Measurements from ENCODE around the gene TRAFD1. TPM values are rescaled to one million over a fixed set of nuclear protein-coding genes. Genes with fewer than 3 reads are reported as not detected.

The TRAFD1 gene
- polyA plus RNA-seq, 1 donor from 2014 or later: 75.6 TPM

- Histone ChIP-seq H3K4me2 (ENCODE audit: low read length) (no peak overlapping the region), H3K9me2 (ENCODE audit: insufficient read depth, low read length) (no peaks in the 10 kb centered on the region), H2AFZ (ENCODE audit: low read depth, low read length) (no peak overlapping the region), H3F3A (ENCODE audit: insufficient read depth, low read length, poor library complexity, severe bottlenecking) (no peaks in the 10 kb centered on the region), H3K9me3 (ENCODE audit: low read length) (no peaks in the 10 kb centered on the region), H3K27ac (ENCODE audit: low read length) (no peak overlapping the region), H3K79me2 (replicated peaks; ENCODE audit: insufficient read depth, low read length) (no peaks in the 10 kb centered on the region), H3K27me3 (ENCODE audit: insufficient read depth, low read depth, low read length) (no peaks in the 10 kb centered on the region), H4K20me1 (ENCODE audit: insufficient read depth) (no peaks in the 10 kb centered on the region), H3K4me3 (ENCODE audit: low read length) (no peak overlapping the region), H3K36me3 (ENCODE audit: insufficient read depth, low read length) (peaks cover 9% of the 10 kb centered on the region), H3K9ac (ENCODE audit: low read length) (no peak overlapping the region)
- TF ChIP-seq MXI1 (conservative IDR thresholded peaks at IDR 0.05; ENCODE audit: poor library complexity, severe bottlenecking) (no peak), TAF1 (IDR thresholded peaks at IDR 0.05; ENCODE audit: low read depth) (no peak), EZH2 (IDR thresholded peaks at IDR 0.05; ENCODE audit: borderline replicate concordance, insufficient read depth, low read length, poor library complexity, severe bottlenecking) (no peak), SMC3 (conservative IDR thresholded peaks at IDR 0.05; ENCODE audit: poor library complexity) (no peak), RAD21 (conservative IDR thresholded peaks at IDR 0.05) (no peak), POLR2AphosphoS5 (IDR thresholded peaks at IDR 0.05) (no peak), CTCF (IDR thresholded peaks at IDR 0.05; ENCODE audit: poor library complexity, severe bottlenecking) (no peak), EP300 (conservative IDR thresholded peaks at IDR 0.05; ENCODE audit: poor library complexity, severe bottlenecking) (no peak)
- TF ChIP-seq, protein P1, sequence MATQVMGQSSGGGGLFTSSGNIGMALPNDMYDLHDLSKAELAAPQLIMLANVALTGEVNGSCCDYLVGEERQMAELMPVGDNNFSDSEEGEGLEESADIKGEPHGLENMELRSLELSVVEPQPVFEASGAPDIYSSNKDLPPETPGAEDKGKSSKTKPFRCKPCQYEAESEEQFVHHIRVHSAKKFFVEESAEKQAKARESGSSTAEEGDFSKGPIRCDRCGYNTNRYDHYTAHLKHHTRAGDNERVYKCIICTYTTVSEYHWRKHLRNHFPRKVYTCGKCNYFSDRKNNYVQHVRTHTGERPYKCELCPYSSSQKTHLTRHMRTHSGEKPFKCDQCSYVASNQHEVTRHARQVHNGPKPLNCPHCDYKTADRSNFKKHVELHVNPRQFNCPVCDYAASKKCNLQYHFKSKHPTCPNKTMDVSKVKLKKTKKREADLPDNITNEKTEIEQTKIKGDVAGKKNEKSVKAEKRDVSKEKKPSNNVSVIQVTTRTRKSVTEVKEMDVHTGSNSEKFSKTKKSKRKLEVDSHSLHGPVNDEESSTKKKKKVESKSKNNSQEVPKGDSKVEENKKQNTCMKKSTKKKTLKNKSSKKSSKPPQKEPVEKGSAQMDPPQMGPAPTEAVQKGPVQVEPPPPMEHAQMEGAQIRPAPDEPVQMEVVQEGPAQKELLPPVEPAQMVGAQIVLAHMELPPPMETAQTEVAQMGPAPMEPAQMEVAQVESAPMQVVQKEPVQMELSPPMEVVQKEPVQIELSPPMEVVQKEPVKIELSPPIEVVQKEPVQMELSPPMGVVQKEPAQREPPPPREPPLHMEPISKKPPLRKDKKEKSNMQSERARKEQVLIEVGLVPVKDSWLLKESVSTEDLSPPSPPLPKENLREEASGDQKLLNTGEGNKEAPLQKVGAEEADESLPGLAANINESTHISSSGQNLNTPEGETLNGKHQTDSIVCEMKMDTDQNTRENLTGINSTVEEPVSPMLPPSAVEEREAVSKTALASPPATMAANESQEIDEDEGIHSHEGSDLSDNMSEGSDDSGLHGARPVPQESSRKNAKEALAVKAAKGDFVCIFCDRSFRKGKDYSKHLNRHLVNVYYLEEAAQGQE (IDR thresholded peaks at IDR 0.05; ENCODE audit: borderline replicate concordance): no peak
Measured at GRCh38 chr12:112190231-112191025, 65.1 kb downstream of the TRAFD1 start.

DNA sequence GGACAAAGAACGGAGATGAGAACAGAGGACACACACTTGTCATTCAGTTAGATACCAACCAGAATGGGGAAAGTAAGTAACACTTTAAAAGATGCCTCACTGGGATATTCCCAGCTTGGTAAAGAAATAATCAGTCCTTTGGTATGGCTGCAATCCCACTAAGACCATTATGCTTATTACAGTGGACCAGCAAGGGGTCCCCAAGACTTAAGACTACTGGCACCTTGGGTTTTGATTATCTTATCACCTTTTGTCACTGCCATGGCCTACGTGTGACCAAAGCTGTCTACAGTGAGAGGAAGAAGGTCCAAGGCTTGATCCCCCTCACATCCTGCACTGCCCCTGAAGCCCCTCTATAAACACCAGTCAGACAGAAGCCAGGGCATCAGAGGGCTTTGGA lies 65.8 kb downstream of the TRAFD1 start:
- Histone ChIP-seq H2AFZ (ENCODE audit: low read depth, low read length) (no peak overlapping the region), H3K4me2 (ENCODE audit: low read length) (no peak overlapping the region), H3K9me3 (ENCODE audit: low read length) (no peaks in the 10 kb centered on the region), H3K36me3 (ENCODE audit: insufficient read depth, low read length) (peaks cover 9% of the 10 kb centered on the region), H4K20me1 (ENCODE audit: insufficient read depth) (no peaks in the 10 kb centered on the region), H3K79me2 (replicated peaks; ENCODE audit: insufficient read depth, low read length) (no peaks in the 10 kb centered on the region), H3F3A (ENCODE audit: insufficient read depth, low read length, poor library complexity, severe bottlenecking) (no peaks in the 10 kb centered on the region), H3K27ac (ENCODE audit: low read length) (no peak overlapping the region), H3K9me2 (ENCODE audit: insufficient read depth, low read length) (no peaks in the 10 kb centered on the region), H3K27me3 (ENCODE audit: insufficient read depth, low read depth, low read length) (no peaks in the 10 kb centered on the region), H3K9ac (ENCODE audit: low read length) (no peak overlapping the region), H3K4me3 (ENCODE audit: low read length) (no peak overlapping the region)
- TF ChIP-seq SMC3 (conservative IDR thresholded peaks at IDR 0.05; ENCODE audit: poor library complexity) (no peak), CTCF (IDR thresholded peaks at IDR 0.05; ENCODE audit: poor library complexity, severe bottlenecking) (no peak), RAD21 (conservative IDR thresholded peaks at IDR 0.05) (no peak), MXI1 (conservative IDR thresholded peaks at IDR 0.05; ENCODE audit: poor library complexity, severe bottlenecking) (no peak), TAF1 (IDR thresholded peaks at IDR 0.05; ENCODE audit: low read depth) (no peak), POLR2AphosphoS5 (IDR thresholded peaks at IDR 0.05) (no peak), EZH2 (IDR thresholded peaks at IDR 0.05; ENCODE audit: borderline replicate concordance, insufficient read depth, low read length, poor library complexity, severe bottlenecking) (no peak), EP300 (conservative IDR thresholded peaks at IDR 0.05; ENCODE audit: poor library complexity, severe bottlenecking) (no peak)
- TF ChIP-seq, protein P1 (IDR thresholded peaks at IDR 0.05; ENCODE audit: borderline replicate concordance): no peak
